ENCODE results near the gene SCNN1G.
"Not testable (repeated sequence)": the region's sequence is repeated elsewhere in the genome, so short reads cannot be mapped to it uniquely, and the experiment has no call there.

SCNN1G gene, protein sequence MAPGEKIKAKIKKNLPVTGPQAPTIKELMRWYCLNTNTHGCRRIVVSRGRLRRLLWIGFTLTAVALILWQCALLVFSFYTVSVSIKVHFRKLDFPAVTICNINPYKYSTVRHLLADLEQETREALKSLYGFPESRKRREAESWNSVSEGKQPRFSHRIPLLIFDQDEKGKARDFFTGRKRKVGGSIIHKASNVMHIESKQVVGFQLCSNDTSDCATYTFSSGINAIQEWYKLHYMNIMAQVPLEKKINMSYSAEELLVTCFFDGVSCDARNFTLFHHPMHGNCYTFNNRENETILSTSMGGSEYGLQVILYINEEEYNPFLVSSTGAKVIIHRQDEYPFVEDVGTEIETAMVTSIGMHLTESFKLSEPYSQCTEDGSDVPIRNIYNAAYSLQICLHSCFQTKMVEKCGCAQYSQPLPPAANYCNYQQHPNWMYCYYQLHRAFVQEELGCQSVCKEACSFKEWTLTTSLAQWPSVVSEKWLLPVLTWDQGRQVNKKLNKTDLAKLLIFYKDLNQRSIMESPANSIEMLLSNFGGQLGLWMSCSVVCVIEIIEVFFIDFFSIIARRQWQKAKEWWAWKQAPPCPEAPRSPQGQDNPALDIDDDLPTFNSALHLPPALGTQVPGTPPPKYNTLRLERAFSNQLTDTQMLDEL

DNA sequence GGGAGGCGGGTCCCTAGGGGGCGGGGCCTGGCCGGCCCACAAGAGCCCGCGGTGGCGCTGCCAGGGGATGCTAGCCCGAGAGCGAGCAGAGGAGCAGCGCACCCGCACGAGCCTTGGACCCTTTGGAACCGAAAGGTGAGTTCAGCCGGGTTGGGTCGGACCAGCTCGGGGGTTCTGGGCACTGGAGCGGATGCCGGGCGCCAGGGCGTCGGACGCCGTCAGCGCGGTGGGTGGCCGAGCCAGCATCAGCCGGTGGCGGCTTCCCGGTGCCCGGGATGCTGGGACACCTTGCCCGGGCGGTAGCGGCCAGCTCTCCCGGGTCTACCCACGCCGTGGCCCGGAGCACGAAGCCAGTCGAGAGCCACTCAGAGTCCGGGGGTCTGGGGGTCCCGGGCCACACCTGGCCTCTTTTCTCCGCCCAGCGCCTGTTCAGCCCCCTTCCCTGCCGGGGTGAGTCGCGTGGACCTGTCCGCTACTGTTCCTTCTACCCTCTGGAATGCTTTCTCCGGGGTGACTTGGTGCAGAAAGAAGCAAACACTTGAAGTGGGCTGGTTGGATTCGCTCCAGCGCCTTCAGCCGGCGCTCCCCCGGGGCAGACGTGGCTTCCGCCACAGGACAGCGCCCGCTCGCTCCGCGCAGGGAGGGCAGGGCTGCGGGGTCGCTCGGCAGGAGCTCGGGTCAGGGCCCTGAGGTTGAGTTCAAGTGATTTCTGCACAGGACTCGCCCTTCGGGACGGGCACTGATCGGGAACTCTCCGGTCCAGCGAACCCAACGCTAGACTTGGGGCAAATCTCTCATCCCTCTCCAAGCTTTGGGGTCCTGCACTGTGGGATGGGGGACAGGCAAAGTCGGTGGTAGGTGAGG, at the start of gene SCNN1G:
Gene SCNN1G, plus strand, starts transcription at position 67 of the 864 bp plus-strand sequence. CDS start 3,527 bp downstream, outside the sequence.
- no peak for DNase-seq

DNA sequence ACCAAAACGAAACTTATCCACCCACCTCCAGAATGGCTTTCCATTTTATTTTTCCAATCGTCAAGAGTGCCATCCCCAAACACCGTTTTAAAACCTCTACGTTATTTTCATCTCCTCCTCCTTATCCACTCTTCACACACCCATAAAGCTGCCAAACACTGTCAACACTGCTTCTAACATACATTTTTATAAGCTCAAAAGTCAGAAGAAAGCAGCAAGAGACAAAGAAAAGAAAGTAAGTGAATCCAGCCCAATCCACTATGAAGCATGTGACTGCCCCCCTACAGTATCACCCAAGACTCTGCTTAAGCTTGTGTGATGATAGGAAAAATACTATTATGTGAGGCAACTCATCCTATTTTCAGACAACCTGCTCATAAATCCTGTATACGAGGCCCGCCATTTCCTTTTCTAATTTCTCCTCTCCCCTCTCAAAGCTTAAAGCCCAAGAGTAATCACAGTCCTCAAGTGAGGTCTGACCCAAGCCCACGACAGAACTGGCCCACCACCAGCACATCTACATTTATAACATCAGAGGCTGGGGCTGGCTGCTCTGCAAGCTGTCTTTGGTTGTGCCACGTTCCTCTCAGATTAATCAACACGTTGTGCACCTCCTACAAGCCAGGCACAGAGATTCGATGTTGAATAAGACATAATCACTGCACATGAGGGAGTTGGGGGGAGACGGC, 49.6 kb upstream of the SCNN1G start:
- no peak for DNase-seq

DNA sequence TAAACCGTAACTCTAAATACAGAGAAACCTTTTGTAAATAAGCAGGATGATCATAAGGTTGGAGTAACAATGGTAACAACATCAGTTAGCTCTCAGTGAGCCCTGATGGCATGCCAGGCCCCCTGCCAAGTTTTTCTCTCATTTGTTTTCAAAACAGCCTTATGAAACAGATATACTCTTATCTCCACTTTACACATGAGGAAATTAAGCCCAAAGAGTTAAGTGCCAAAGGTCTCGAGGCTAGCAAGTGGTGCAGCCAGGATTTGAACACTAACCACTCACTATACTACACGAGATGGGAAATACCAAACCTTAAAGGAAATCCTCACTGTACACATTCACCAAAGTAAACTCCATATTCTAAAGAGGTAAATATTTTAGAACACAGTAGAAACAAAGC, 48.3 kb upstream of the SCNN1G start:
- no peak for DNase-seq

DNA sequence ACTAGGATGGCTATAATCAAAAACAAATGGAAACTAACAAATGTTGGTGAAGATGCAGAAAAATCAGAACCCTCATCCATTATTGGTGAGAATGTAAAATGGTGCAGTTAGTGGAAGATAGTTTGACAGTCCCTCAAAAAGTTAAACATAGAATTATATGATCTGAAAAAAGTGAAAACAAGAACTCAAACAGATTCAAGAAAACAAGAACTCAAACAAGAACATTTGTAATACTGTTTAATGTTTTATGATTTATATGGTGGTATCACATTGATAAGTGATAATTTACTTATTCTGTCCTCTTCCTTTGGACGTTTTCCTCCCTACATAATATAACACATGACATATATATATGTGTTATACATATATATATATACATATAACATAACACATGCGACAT, 45.3 kb upstream of the SCNN1G start:
- no peak for DNase-seq

DNA sequence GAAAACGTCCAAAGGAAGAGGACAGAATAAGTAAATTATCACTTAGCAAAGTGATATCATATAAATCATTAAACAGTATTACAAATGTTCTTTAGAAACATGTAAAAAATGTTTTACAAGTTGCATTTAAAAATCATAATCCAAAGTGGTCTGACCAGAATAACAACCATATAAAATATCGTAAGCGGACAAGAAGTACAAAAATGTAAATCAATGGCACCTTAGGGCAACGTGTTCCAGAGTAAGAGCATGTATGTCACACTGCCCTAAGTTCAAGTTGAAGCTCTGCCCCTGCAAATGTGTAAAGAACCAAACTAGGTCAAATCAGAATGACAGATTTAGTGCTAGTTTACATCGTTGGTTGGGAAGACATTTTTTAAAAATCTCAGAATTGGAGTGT, 44.7 kb upstream of the SCNN1G start:
- no peak for DNase-seq

DNA sequence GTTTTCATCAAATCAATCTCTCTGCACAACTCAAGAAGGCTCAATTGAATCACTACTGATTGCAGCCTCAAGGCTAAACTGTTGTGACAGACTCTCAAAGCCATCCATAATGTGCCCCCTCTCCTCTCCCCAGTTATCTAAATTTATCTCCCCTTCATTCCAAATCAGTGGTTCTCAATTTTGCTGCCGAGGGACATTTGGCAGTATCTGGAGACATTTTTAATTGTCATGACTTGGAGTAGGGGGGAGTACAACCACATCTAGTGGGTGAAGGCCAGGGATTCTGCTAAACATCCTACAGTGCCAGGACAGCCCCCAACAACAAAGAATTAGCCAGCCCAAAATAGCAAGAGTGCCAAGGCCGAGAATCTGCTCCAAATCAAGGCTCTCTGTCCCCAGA, 42.4 kb upstream of the SCNN1G start:
- no peak for DNase-seq

DNA sequence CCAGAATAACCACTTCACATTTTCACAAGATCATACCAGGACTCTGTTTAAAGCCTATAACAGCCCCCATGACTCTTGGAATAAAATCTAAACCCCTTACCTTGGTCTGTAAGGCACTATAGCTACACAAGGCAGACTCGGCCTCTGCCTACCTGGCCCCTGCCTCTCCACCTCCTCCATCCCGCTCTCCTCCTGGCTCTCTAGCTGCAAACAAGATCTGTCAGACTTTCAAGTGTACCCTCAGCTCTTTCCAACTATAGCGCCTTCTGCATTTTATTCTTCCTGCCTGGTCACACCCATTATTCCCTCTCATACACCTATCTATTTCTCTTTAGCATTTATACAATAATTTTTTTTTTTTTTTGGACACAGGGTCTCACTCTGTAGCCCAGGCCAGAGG, 41.5 kb upstream of the SCNN1G start:
- no peak for DNase-seq

DNA sequence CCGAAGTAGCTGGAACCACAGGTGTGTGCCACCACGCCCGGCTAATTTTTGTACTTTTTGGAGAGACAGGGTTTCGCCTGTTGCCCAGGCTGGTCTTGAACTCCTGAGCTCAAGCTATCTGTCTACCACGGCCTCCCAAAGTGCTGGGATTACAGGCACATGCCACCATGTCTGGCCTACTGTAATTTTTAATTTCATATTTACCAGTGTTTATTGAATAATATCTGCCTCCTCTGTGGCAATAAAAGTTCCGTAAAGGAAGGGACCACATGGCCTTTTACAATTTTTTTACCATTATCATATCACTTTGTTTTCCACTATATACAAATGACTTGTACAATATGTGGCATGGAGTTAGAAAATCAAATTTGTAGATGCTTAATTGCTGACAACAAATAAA, 41.0 kb upstream of the SCNN1G start:
- DNase-seq, result no peak

DNA sequence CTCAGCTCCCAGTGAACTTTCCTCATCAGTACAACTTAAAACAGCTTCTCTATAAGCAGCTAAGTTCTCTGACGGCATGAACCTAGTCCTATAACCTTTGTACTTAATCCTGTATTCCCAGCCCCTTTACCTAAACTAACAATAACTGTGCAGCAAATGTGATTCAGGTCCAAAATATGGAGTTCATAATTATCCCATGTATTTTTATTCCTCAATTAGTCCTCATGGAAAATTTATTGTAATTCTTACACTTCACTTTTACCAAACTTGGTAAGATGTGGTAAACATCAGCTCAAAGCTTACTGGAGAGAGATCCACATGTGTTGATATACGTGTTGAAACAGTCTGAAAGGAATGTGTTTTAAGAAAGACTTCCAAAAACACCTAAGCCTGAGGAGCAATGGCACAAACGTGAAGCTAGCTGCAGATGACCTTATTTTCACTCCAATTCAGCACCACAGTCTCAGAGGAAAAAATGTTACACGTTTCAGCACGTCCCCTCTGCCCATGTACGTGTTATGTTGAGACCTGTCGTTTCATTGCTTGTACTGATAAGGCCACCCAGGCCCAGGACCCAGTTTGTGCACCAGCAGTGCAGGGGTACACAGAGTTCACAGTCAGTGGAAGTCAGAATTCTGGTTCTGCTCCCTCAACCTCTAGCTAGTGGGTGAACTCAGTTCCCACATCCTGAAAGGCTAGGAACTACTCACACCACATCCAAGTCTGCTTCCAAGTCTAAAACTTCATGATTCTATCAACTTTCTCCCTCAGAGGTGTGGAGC, 40.4 kb upstream of the SCNN1G start:
- DNase-seq, result no peak

DNA sequence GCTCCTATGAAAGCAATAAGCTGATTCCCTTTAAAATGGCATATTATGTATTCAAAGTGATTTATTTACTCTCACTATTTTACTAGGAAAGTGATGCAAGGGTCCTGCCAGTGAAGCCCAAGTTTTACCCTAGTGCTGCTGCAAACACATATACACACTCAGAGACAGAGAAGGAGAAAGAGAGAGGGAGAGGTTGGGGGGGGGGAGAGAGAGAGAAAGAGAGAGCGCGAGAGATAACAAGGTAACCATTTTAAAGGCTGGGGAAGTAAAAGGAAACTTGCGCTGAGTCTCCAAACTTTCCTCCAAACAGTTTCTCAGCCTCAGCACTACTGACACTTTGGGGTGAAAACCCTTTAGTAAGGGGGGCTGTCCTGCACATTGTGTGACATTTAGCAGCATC, 39.2 kb upstream of the SCNN1G start:
- DNase-seq, result no peak

DNA sequence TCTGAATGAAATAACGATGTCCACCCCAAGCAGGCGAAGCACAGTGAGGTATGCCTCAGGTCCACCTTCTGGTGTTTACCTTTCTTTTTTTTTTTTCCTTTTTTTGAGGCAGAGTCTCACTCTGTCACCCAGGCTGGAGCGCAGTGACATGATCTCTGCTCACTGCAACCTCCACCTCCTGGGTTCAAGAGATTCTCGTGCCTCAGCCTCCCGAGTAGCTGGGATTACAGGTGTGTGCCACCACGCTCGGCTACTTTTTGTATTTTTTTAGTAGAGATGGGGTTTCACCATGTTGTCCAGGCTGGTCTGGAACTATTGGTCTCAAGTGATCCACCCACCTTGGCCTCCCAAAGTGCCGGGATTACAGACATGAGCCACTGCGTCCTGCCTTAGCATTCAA, 38.2 kb upstream of the SCNN1G start:
- DNase-seq, result not testable (repeated sequence)

DNA sequence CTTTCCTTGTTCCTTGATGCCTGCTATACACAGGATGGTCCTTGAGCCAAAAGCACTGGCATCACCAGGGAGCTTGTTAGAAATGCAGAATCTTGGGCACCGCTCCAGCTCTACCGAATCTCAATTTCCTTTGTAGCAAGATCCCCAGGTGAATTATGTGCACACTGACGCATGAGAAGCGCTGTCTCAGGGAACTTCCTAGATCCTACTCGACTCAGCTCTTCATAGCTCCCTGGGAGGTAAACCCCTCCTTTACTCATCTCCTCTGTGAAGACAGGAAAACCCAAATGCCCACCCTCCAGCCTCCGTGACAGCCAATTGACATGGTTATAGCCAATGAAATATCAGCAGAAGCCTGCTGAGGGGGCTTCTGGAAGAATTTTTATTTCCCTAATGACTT, 37.4 kb upstream of the SCNN1G start:
- DNase-seq, result no peak

DNA sequence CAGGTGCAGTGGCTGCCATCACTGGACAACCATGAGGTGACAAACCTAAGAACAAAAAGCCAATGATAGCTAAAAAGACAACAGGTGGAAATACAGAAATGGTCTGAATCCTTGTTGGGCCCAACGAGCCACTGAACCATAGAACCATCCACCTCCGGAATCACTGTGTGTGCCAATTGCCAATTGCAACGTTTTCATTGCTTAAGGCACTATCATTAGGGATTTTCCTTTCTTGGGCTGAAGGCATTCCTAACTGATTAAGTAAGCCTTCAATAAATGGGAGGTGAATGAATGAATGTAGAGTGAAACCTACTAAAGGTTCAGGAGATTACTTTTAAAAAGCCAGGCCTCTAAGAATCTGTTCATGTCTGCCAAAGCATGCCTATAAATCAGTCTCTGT, 36.9 kb upstream of the SCNN1G start:
- no peak for DNase-seq

DNA sequence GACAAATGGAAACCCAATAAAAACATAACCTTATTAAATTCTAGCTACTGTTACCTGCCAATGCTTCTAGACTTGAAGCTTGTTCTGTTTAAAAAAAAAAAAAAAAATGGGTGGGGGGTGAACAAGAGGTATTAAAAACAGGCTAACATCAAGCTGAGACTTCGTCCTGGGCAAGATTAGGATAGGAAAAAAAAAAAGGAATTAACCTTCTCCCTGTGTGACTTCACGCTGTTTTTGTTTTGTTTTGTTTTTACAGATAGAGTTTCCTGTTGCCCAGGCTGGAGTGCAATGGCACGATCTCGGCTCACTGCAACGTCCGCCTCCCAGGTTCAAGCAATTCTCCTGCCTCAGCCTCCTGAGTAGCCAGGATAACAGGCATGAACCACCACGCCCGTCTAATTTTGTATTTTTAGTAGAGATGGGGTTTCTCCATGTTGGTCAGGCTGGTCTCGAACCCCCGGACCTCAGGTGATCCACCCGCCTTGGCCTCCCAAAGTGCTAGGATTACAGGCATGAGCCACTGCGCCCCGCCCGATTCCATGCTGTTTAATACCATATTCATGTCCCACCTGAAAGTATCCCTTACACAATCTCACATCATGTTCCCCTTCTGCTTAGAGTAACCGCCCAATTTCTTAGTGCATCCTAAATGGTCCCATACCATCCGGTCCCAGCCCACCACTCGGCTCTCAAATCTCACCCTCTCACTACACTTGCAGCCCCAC, 35.5 kb upstream of the SCNN1G start:
- DNase-seq, result no peak

DNA sequence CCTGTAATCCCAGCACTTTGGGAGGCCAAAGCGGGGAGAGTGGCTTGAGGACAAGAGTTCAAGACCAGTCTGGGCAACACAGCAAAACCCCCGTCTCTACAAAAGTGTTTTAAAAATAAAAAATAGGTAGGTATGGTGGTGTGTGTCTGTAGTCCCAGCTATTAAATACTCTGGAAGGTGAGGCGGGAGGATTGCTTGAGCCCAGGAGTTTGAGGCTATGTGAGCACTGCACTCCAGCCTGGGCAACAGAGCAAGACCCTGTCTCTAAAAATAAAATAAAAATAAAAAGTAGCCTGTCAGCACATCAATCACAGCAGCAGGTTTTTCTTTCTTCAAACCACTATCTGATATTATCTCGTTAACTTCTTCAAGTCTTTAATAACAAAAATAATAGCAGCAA, 34.9 kb upstream of the SCNN1G start:
- DNase-seq, result no peak

DNA sequence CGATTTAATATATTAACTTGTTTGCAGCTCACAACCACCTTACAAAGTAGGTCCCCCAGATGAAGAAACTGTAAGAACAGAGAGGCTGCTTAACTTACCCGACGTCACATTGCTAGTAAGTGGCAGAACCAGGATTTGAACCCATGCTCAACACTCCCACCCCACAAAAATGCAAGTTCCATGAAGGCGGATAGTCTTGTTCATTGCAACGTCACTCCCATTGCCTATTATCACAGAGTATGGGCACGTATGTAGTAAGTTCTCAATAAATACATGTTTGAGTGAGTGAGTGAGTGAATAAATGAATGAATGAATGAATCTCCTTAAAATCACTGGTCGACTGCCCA, 34.4 kb upstream of the SCNN1G start:
- DNase-seq, result no peak

DNA sequence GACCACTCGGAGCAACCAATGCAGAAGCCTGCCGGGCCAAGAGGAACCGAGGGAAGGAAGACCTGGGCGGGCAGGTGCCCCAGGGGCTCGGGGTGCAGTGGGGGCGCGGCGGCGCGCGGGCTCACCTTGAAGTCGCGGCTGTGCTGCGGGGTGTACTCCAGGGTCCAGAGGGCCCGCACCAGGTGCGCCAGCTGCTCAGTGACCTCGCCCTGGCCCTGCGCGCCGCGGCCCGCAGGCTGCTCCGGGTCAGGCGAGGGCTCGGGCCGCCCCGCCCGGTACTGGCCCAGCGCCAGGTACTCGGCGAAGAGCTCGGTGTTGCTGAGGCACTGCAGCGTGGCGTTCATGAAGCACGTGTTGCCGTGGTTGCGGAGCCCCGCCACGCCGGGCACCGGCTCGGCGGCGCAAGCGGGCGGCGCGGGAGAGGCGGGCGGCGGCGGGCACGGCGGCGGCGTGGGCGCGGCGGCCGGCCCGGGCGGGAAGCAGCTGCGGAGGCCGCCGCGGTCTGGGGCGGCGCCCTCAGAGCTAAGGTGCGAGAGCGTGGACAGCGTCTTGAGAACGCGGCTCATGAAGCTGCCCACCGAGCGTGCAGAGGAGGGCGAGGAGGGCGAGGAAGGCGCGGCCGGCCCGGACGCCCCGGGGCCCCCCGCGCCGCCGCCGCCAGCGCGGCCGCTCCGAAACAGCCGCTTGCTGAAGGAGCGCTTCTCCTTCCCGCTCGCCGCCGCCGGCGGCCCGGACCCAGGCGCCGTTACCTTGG, 33.9 kb upstream of the SCNN1G start:
- DNase-seq, result peak; percentile 54

DNA sequence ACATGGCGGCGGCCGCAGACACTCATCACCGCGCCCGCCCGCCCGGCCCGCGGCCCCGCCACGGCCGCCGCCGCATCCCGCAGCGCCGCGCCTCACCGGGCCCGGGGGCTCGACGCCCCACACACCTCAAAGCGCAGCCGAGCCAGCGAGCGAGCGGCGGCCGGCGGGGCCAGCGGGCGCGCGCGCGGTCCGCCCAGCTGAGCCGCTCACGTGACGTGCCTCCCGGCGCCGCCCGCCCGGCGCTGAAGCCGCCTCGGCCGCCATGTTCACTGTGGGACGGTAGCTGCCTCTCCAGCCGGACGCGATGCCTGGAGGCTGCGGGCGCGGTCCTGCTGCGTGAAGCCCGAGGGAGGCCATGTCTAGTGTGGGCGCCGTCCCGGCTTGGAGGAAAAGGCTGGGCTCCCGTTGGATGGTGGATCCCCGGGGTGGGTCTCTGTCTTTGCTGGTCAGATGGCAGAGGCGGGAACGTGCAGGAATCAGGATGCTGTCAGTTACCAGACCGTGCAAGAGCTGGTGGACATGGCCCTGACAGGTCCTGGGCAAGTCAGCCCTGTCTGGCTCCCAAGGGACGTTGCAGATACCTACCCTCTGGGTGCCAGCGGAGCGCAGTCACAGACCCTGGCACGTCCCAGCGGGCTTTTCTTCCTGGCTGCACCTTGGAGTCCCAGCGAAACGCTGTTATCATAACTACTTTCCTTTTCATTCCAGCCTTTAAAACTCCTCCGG, 33.1 kb upstream of the SCNN1G start, which contains the start of gene USP31:
Gene USP31, minus strand, starts transcription at position 186 of the 726 bp plus-strand sequence. Its CDS starts 182 bp downstream, at position 4.
- peak; percentile 89 for DNase-seq

DNA sequence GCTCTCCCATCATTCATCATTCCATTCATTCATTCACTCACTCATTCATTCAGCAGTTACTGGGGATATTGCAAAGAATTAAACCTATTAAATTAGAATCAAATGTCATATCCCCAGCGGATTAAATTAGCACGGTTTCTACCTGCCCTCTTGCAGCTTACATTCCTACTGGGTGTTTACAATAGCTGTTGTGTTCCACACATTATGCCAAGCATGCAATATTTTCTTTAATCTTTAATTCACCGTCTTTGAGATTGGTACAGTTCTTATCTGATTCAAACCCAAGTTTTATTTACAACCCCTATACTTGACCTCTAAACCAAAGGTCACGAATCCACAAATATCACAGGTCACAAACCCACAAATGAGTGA, 32.6 kb upstream of the SCNN1G start:
- DNase-seq, result no peak

All from CD4-positive, alpha-beta T cell treated with Interleukin-15 for 1 hour (primary cell).